ENCODE data around the gene KCNE2. TPM values are rescaled to one million over a fixed set of nuclear protein-coding genes. Genes with fewer than 3 reads are reported as not detected.
"Not testable (repeated sequence)": the region's sequence is repeated elsewhere in the genome, so short reads cannot be mapped to it uniquely, and the experiment has no call there.

KCNE2 gene
- polyA plus RNA-seq, 1 donor (not counting 4 experiments of a cell fraction or from before 2014, with no cell fraction given), result not detected

DNA sequence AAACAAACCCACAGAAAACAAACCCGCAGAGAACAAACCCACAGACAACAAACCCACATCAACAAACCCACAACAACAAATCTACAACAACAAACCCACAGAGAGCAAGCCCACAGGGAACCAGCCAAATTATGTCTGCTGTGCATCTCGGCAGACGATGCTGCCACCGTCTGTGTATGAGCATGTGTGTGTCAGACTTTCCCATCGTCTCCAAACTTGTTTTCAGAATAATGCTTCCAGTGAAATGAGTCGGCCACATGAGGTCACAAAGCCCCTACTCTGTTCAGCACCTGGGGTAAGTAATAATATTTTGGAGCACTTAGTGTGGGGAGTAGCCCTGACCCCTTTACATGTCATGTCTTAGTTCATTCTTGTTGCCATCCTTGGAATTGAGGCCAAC lies 42.3 kb downstream of the KCNE2 start:
- H3K4me1 ChIP-seq (ENCODE audit: control insufficient read depth, extremely low read depth, insufficient read depth, low read length); H4K20me1 ChIP-seq (ENCODE audit: control insufficient read depth, extremely low read depth, insufficient read depth, low read length); H3K9me3 ChIP-seq (ENCODE audit: control insufficient read depth, low read depth, low read length); H3K27me3 ChIP-seq (ENCODE audit: control insufficient read depth, extremely low read depth, insufficient read depth, low read length); H3K27ac ChIP-seq (ENCODE audit: control insufficient read depth, insufficient read depth, low read length); dilution Hi-C loops (cut with MboI; ENCODE audit: extremely low pct_ligation_motif_present, low sequenced_read_pairs); DNase-seq (ENCODE audit: low read depth, low spot score); H3K9ac ChIP-seq (ENCODE audit: control insufficient read depth, extremely low read depth, insufficient read depth, low read length); H3K4me3 ChIP-seq (ENCODE audit: control insufficient read depth in 2 of 3, extremely low read depth in 1 of 3, insufficient read depth in 2 of 3, low read depth in 1 of 3, low read length in 3 of 3); H3K79me2 ChIP-seq (ENCODE audit: control insufficient read depth, insufficient read depth, low read length); FAIRE-seq; H2AFZ ChIP-seq (ENCODE audit: control insufficient read depth, low read length); H3K4me2 ChIP-seq (ENCODE audit: control insufficient read depth, extremely low read depth, insufficient read depth, low read depth, low read length); H3K36me3 ChIP-seq (ENCODE audit: control insufficient read depth in 2 of 2, extremely low read depth in 1 of 2, insufficient read depth in 2 of 2, low read length in 2 of 2); H3K9me1 ChIP-seq (ENCODE audit: control insufficient read depth, extremely low read depth, insufficient read depth, low read length): not testable (repeated sequence)

DNA sequence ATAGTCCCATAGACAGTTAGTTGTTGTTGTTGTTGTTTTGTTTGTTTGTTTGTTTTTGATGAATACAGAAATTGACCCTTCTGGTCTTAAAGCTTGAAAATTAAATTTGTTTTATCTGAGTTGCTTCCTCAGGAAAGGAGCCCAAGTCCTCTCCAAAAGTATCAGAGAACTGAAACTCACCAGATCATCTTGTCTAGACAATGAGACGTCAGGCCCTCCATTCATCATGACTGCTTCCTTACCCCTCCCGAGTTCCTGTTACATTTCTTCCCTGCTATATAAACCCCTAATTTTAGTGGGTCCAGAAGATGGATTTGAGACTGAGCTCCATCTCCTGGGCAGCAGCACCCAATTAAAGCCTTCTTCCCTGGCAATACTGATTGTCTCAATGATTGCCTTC lies 42.9 kb downstream of the KCNE2 start:
- H3K79me2 ChIP-seq (ENCODE audit: control insufficient read depth, insufficient read depth, low read length); H3K9me1 ChIP-seq (ENCODE audit: control insufficient read depth, extremely low read depth, insufficient read depth, low read length); H3K27me3 ChIP-seq (ENCODE audit: control insufficient read depth, extremely low read depth, insufficient read depth, low read length); H3K4me2 ChIP-seq (ENCODE audit: control insufficient read depth, extremely low read depth, insufficient read depth, low read depth, low read length); DNase-seq (ENCODE audit: low read depth, low spot score); dilution Hi-C loops (cut with MboI; ENCODE audit: extremely low pct_ligation_motif_present, low sequenced_read_pairs); H3K36me3 ChIP-seq (ENCODE audit: control insufficient read depth in 2 of 2, extremely low read depth in 1 of 2, insufficient read depth in 2 of 2, low read length in 2 of 2); H3K9ac ChIP-seq (ENCODE audit: control insufficient read depth, extremely low read depth, insufficient read depth, low read length); H2AFZ ChIP-seq (ENCODE audit: control insufficient read depth, low read length); H3K27ac ChIP-seq (ENCODE audit: control insufficient read depth, insufficient read depth, low read length); H3K4me1 ChIP-seq (ENCODE audit: control insufficient read depth, extremely low read depth, insufficient read depth, low read length); FAIRE-seq; H3K9me3 ChIP-seq (ENCODE audit: control insufficient read depth, low read depth, low read length); H4K20me1 ChIP-seq (ENCODE audit: control insufficient read depth, extremely low read depth, insufficient read depth, low read length); H3K4me3 ChIP-seq (ENCODE audit: control insufficient read depth in 2 of 3, extremely low read depth in 1 of 3, insufficient read depth in 2 of 3, low read depth in 1 of 3, low read length in 3 of 3): not testable (repeated sequence)

DNA sequence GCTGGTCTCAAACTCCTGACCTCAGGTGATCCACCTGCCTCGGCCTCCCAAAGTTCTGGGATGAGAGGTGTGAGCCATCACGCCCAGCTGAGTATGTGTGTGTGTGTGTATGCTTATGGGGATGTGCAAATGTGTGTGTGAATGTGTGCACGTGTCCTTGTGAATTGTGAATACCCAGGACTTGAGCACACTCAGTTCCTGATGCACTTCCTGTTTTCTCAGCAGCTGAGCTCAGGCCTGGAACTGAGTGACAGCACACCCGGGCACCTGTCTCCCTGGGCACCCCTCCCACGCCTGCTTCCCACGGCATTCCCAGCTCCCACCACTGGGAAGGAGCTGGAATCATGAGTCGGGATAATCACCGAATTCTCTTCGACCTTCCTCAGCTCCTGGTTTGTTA lies 43.5 kb downstream of the KCNE2 start:
- dilution Hi-C loops (cut with MboI; ENCODE audit: extremely low pct_ligation_motif_present, low sequenced_read_pairs); H3K9me3 ChIP-seq (ENCODE audit: control insufficient read depth, low read depth, low read length); H3K27me3 ChIP-seq (ENCODE audit: control insufficient read depth, extremely low read depth, insufficient read depth, low read length); DNase-seq (ENCODE audit: low read depth, low spot score); H2AFZ ChIP-seq (ENCODE audit: control insufficient read depth, low read length); H3K4me1 ChIP-seq (ENCODE audit: control insufficient read depth, extremely low read depth, insufficient read depth, low read length); H3K9me1 ChIP-seq (ENCODE audit: control insufficient read depth, extremely low read depth, insufficient read depth, low read length); H3K9ac ChIP-seq (ENCODE audit: control insufficient read depth, extremely low read depth, insufficient read depth, low read length); FAIRE-seq; H3K79me2 ChIP-seq (ENCODE audit: control insufficient read depth, insufficient read depth, low read length); H3K36me3 ChIP-seq (ENCODE audit: control insufficient read depth in 2 of 2, extremely low read depth in 1 of 2, insufficient read depth in 2 of 2, low read length in 2 of 2); H3K4me2 ChIP-seq (ENCODE audit: control insufficient read depth, extremely low read depth, insufficient read depth, low read depth, low read length); H4K20me1 ChIP-seq (ENCODE audit: control insufficient read depth, extremely low read depth, insufficient read depth, low read length); H3K27ac ChIP-seq (ENCODE audit: control insufficient read depth, insufficient read depth, low read length); H3K4me3 ChIP-seq (ENCODE audit: control insufficient read depth in 2 of 3, extremely low read depth in 1 of 3, insufficient read depth in 2 of 3, low read depth in 1 of 3, low read length in 3 of 3): not testable (repeated sequence)

DNA sequence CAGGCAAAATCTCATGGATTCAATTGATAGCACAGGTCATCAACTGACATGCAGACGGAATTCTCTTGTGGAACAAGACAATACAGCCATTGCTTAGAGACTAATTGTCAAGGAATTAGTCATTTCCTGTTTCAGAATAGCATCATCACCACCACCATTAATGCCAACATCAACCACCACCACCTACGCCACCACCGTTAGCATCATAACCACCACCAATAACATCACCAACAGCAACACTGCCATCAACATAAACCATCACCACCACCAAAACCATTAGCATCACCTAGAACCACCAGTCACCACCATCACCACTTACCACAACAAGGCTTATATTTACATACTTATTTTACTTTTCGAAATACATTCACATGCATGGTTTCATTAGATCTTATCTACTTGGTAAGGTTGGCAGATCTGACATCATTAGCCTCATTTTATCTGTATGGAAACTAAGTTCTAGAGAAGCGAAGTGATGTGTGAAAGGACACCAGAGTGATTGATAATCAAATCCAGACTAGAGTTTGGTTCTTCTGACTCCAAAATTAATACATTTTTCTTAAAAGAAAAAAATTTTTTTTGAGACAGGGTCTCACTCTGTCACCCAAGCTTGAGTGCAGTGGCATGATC lies 53.8 kb downstream of the KCNE2 start:
- H2AFZ ChIP-seq (ENCODE audit: control insufficient read depth, low read length); H3K27ac ChIP-seq (ENCODE audit: control insufficient read depth, insufficient read depth, low read length); DNase-seq (ENCODE audit: low read depth, low spot score); H3K27me3 ChIP-seq (ENCODE audit: control insufficient read depth, extremely low read depth, insufficient read depth, low read length); H3K79me2 ChIP-seq (ENCODE audit: control insufficient read depth, insufficient read depth, low read length); H3K36me3 ChIP-seq (ENCODE audit: control insufficient read depth in 2 of 2, extremely low read depth in 1 of 2, insufficient read depth in 2 of 2, low read length in 2 of 2); H3K9me3 ChIP-seq (ENCODE audit: control insufficient read depth, low read depth, low read length); H3K9me1 ChIP-seq (ENCODE audit: control insufficient read depth, extremely low read depth, insufficient read depth, low read length); H3K4me3 ChIP-seq (ENCODE audit: control insufficient read depth in 2 of 3, extremely low read depth in 1 of 3, insufficient read depth in 2 of 3, low read depth in 1 of 3, low read length in 3 of 3); dilution Hi-C loops (cut with MboI; ENCODE audit: extremely low pct_ligation_motif_present, low sequenced_read_pairs); H3K4me1 ChIP-seq (ENCODE audit: control insufficient read depth, extremely low read depth, insufficient read depth, low read length); H3K9ac ChIP-seq (ENCODE audit: control insufficient read depth, extremely low read depth, insufficient read depth, low read length); H4K20me1 ChIP-seq (ENCODE audit: control insufficient read depth, extremely low read depth, insufficient read depth, low read length); H3K4me2 ChIP-seq (ENCODE audit: control insufficient read depth, extremely low read depth, insufficient read depth, low read depth, low read length); FAIRE-seq: not testable (repeated sequence)

Data from keratinocyte (primary cell).